G401 (cell line): ENCODE results near the gene ZSCAN18. TPM values are rescaled to one million over a fixed set of nuclear protein-coding genes. Genes with fewer than 3 reads are reported as not detected.
"Not testable (repeated sequence)": the region's sequence is repeated elsewhere in the genome, so short reads cannot be mapped to it uniquely, and the experiment has no call there.

Experiments used
- DNase-seq: peaks from one replicate; pipeline ENCODE4 v3.0.0-alpha.2; 2015; ENCODE audit warnings: low spot score
- in situ Hi-C: cut with HindIII; loops from 2 replicates; pipeline ENCODE4 v1.10.0; 2016; ENCODE audit warnings: low sequenced_read_pairs, mixed read lengths
- total RNA-seq: library from RNA; depleted of rRNA; stranded (reverse); fragments of >200 nt; shearing (Covaris generic); gene quantifications from 2 replicates; pipeline ENCODE4 v1.2.3, GENCODE V29; 2014; rRNA removed

Gene ZSCAN18
- total RNA-seq: 39.8 and 58.3 TPM in 2 replicates

GRCh38 chr19:58097781-58098681 lies at the start of gene ZSCAN18:
TSS of gene ZSCAN18 (minus strand) at chr19:58098231. CDS start at chr19:58090267, 7,964 bp downstream.
- in situ Hi-C loops: no loop called here
- peak; percentile 96 for DNase-seq

GRCh38 chr19:58147475-58147874 lies 49.4 kb upstream of the ZSCAN18 start:
- in situ Hi-C loops, DNase-seq: not testable (repeated sequence)

- in situ Hi-C loops: no loop called here
- no peak for DNase-seq
Observed at GRCh38 chr19:58145849-58146248, 47.8 kb upstream of the ZSCAN18 start.

- DNase-seq: no peak
- in situ Hi-C loops: no loop called here
Observed at GRCh38 chr19:58134244-58134643, 36.2 kb upstream of the ZSCAN18 start.

GRCh38 chr19:58129284-58129683 lies 31.3 kb upstream of the ZSCAN18 start:
- DNase-seq: no peak
- in situ Hi-C loops: no loop called here

GRCh38 chr19:58128041-58128685 lies 30.1 kb upstream of the ZSCAN18 start:
- no peak for DNase-seq
- in situ Hi-C loops: no loop called here

GRCh38 chr19:58123354-58123753 lies 25.3 kb upstream of the ZSCAN18 start:
- in situ Hi-C loops: no loop called here
- DNase-seq: no peak

GRCh38 chr19:58118979-58119733 lies 21.1 kb upstream of the ZSCAN18 start:
- in situ Hi-C loops: no loop called here
- no peak for DNase-seq

GRCh38 chr19:58117841-58118575 lies 20.0 kb upstream of the ZSCAN18 start:
- peak; percentile 86 for DNase-seq
- in situ Hi-C loops: no loop called here

GRCh38 chr19:58108546-58108817 lies 10.5 kb upstream of the ZSCAN18 start:
- no peak for DNase-seq
- in situ Hi-C loops: no loop called here

- DNase-seq: no peak
- in situ Hi-C loops: no loop called here
Observed at GRCh38 chr19:58107778-58108545, 9.9 kb upstream of the ZSCAN18 start.

- no peak for DNase-seq
Observed at GRCh38 chr19:58098682-58098998, 609 bp upstream of the ZSCAN18 start.

GRCh38 chr19:58097349-58097748 lies 682 bp downstream of the ZSCAN18 start:
- in situ Hi-C loops: no loop called here
- no peak for DNase-seq

More at GRCh38 chr19:58098682-58098998, 609 bp upstream of the ZSCAN18 start:
- in situ Hi-C loops: no loop called here

GRCh38 chr19:58096884-58097283 lies 1.1 kb downstream of the ZSCAN18 start:
- no peak for DNase-seq
- in situ Hi-C loops: no loop called here

- DNase-seq: no peak
- in situ Hi-C loops: no loop called here
Observed at GRCh38 chr19:58095328-58095727, 2.7 kb downstream of the ZSCAN18 start.

GRCh38 chr19:58093071-58093470 lies 5.0 kb downstream of the ZSCAN18 start:
- in situ Hi-C loops: no loop called here
- DNase-seq: no peak

- in situ Hi-C loops: no loop called here
- DNase-seq: no peak
Observed at GRCh38 chr19:58091251-58091995, 6.6 kb downstream of the ZSCAN18 start.

- in situ Hi-C loops: no loop called here
- DNase-seq: peak; percentile 44
Observed at GRCh38 chr19:58089846-58090245, 8.2 kb downstream of the ZSCAN18 start.
